GM23338 (cell line): Measurements from ENCODE around the gene SPATA2L. TPM values are rescaled to one million over a fixed set of nuclear protein-coding genes. Genes with fewer than 3 reads are reported as not detected.
A peak's percentile ranks its signal among the peaks of the same experiment; 100 is the strongest.

ENCODE experiments used
- ATAC-seq: fragments of 200-7000 bp; cut with Tn5 transposase; 3 replicates; pipeline ENCODE4 v1.9.1; 2020
- DNase-seq: peaks from one replicate; pipeline ENCODE4 v3.0.0-alpha.2; 2015; ENCODE audit warnings: low spot score
- H2AFZ ChIP-seq: fragments of 200-600 bp; sonication (generic); 2 replicates; pipeline ENCODE4 v1.8.0; 2016; ENCODE audit warnings: antibody characterized with exemption, mild to moderate bottlenecking, moderate library complexity
- H3F3A ChIP-seq: fragments of 200-600 bp; sonication (generic); replicated peaks from 2 replicates; pipeline ENCODE4 v1.8.0; 2017; ENCODE audit warnings: antibody characterized with exemption, mixed run types, low read depth
- H3K27ac ChIP-seq: fragments of 200-600 bp; sonication (generic); 2 replicates; pipeline ENCODE4 v1.6.1; 2016; ENCODE audit warnings: low read depth
- H3K27me3 ChIP-seq: fragments of 200-600 bp; sonication (generic); 2 replicates; pipeline ENCODE4 v1.8.0; 2016; ENCODE audit warnings: mild to moderate bottlenecking, mixed run types, moderate library complexity; ENCODE audit not compliant: insufficient read depth
- H3K36me3 ChIP-seq: fragments of 200-600 bp; sonication (generic); 2 replicates; pipeline ENCODE4 v1.8.0; 2016; ENCODE audit warnings: mild to moderate bottlenecking; ENCODE audit not compliant: insufficient read depth
- H3K4me1 ChIP-seq: fragments of 200-600 bp; sonication (generic); 2 replicates; pipeline ENCODE4 v1.8.0; 2016; ENCODE audit warnings: mild to moderate bottlenecking, moderate library complexity; ENCODE audit not compliant: insufficient read depth
- H3K4me2 ChIP-seq: fragments of 200-600 bp; sonication (generic); 2 replicates; pipeline ENCODE4 v1.7.1; 2017; ENCODE audit warnings: mixed run types
- H3K4me3 ChIP-seq: fragments of 200-600 bp; sonication (generic); 2 replicates; pipeline ENCODE4 v1.6.1; 2016; ENCODE audit warnings: mixed run types
- H3K79me2 ChIP-seq: fragments of 200-600 bp; sonication (generic); replicated peaks from 2 replicates; pipeline ENCODE4 v1.8.0; 2017; ENCODE audit warnings: mild to moderate bottlenecking; ENCODE audit not compliant: insufficient read depth
- H3K9me2 ChIP-seq: fragments of 200-600 bp; sonication (generic); 2 replicates; pipeline ENCODE4 v1.8.0; 2017; ENCODE audit not compliant: insufficient read depth
- H4K20me1 ChIP-seq: fragments of 200-600 bp; sonication (generic); replicated peaks from 2 replicates; pipeline ENCODE4 v1.8.0; 2017; ENCODE audit warnings: mild to moderate bottlenecking; ENCODE audit not compliant: insufficient read depth
- H3K27ac Mint-ChIP-seq: 2 replicates; pipeline ENCODE4 v1.8.0; 2020; ENCODE audit warnings: inconsistent platforms, mild to moderate bottlenecking, moderate library complexity, mixed read lengths
- H3K27me3 Mint-ChIP-seq: 3 replicates; pipeline ENCODE4 v1.8.0; 2022; ENCODE audit warnings: low read depth, mild to moderate bottlenecking, moderate library complexity, mixed read lengths, inconsistent platforms; ENCODE audit not compliant: insufficient read depth, poor library complexity
- H3K36me3 Mint-ChIP-seq: 3 replicates; pipeline ENCODE4 v1.8.0; 2021; ENCODE audit warnings: low read depth, mild to moderate bottlenecking, inconsistent platforms, moderate library complexity, mixed read lengths
- H3K4me1 Mint-ChIP-seq: 3 replicates; pipeline ENCODE4 v1.8.0; 2020; ENCODE audit warnings: mild to moderate bottlenecking, inconsistent platforms, mixed read lengths
- H3K4me3 Mint-ChIP-seq: 3 replicates; pipeline ENCODE4 v1.8.0; 2021; ENCODE audit warnings: moderate library complexity, mild to moderate bottlenecking, inconsistent platforms, mixed read lengths
- H3K9me3 Mint-ChIP-seq: 3 replicates; pipeline ENCODE4 v1.8.0; 2020; ENCODE audit warnings: moderate library complexity, mild to moderate bottlenecking, inconsistent platforms, mixed read lengths
- CREB1 ChIP-seq: fragments of 250-450 bp; sonication (Bioruptor Pico); IDR thresholded peaks from 2 replicates; pipeline ENCODE4 v1.5.0; 2020; ENCODE audit warnings: low read depth, mild to moderate bottlenecking, moderate library complexity
- CTCF ChIP-seq, 2 experiments: fragments of 200-600 bp in 1 of 2; sonication (generic) in 1 of 2; conservative IDR thresholded peaks; 2 replicates each; pipeline versions ENCODE4 v1.5.1 to v1.6.1; 2016 to 2017; ENCODE audit warnings: antibody characterized with exemption in 2 of 2, low read depth in 2 of 2, mild to moderate bottlenecking in 2 of 2, moderate library complexity in 1 of 2
- ETS1 ChIP-seq: IDR thresholded peaks from 2 replicates; pipeline ENCODE4 v1.6.1; 2016; ENCODE audit warnings: antibody characterized with exemption
- EZH2 ChIP-seq: fragments of 200-600 bp; sonication (generic); IDR thresholded peaks from one replicate; pipeline ENCODE4 v1.8.0; 2017; ENCODE audit warnings: antibody characterized with exemption, mild to moderate bottlenecking, low read depth; ENCODE audit not compliant: unreplicated experiment
- EZH2phosphoT487 ChIP-seq: fragments of 200-600 bp; sonication (generic); IDR thresholded peaks from one replicate; pipeline ENCODE4 v1.8.1; 2018; ENCODE audit warnings: antibody characterized with exemption; ENCODE audit not compliant: unreplicated experiment
- JUNB ChIP-seq: IDR thresholded peaks from one replicate; pipeline ENCODE4 v1.6.1; 2016; ENCODE audit warnings: antibody characterized with exemption; ENCODE audit not compliant: unreplicated experiment
- NANOG ChIP-seq: IDR thresholded peaks from 2 replicates; pipeline ENCODE4 v1.6.1; 2016; ENCODE audit warnings: antibody characterized with exemption, borderline replicate concordance
- POLR2AphosphoS5 ChIP-seq: IDR thresholded peaks from 2 replicates; pipeline ENCODE4 v1.6.1; 2016; ENCODE audit warnings: antibody characterized with exemption, low read depth
- REST ChIP-seq: IDR thresholded peaks from one replicate; pipeline ENCODE4 v1.6.1; 2018; ENCODE audit warnings: antibody characterized with exemption; ENCODE audit not compliant: unreplicated experiment
- STAT1 ChIP-seq: IDR thresholded peaks from one replicate; pipeline ENCODE4 v1.6.1; 2016; ENCODE audit warnings: antibody characterized with exemption; ENCODE audit not compliant: unreplicated experiment
- ZNF114 ChIP-seq: fragments of 250-450 bp; sonication (Bioruptor Pico); IDR thresholded peaks from 2 replicates; pipeline ENCODE4 v1.5.0; 2020; ENCODE audit warnings: mild to moderate bottlenecking, moderate library complexity
- ZNF331 ChIP-seq: fragments of 250-450 bp; sonication (Bioruptor Pico); IDR thresholded peaks from 2 replicates; pipeline ENCODE4 v1.5.0; 2020; ENCODE audit warnings: low read depth, mild to moderate bottlenecking, moderate library complexity
- ZNF462 ChIP-seq: fragments of 250-450 bp; sonication (Bioruptor Pico); IDR thresholded peaks from 2 replicates; pipeline ENCODE4 v1.5.0; 2020; ENCODE audit warnings: mild to moderate bottlenecking, moderate library complexity
- polyA plus RNA-seq: library from polyadenylated mRNA; unstranded; fragments of >200 nt; fragmentation: Nextera tagmentation; extraction: Ambion mirVana; gene quantifications from 2 replicates; pipeline ENCODE4 v1.2.1, GENCODE V29; 2016
- total RNA-seq: library from RNA; depleted of rRNA; stranded (reverse); fragments of >200 nt; shearing (Covaris generic); gene quantifications from 2 replicates; pipeline ENCODE4 v1.2.3, GENCODE V29; 2014

The SPATA2L gene
- total and polyA plus RNA-seq, 2 experiments from 2014 or later: 6.9 to 26.2 TPM

- Mint-ChIP-seq H3K4me1 (peaks cover 6% of the 10 kb centered on the region; the same call in 2 of the 3 replicates), H3K27me3 (peaks cover 35% of the 10 kb centered on the region), H3K4me3 (peak overlapping the region; percentile 70), H3K36me3 (peaks cover 6% of the 10 kb centered on the region), H3K9me3 (no peaks in the 10 kb centered on the region), H3K27ac (no peak overlapping the region)
- Histone ChIP-seq H2AFZ (peak overlapping the region; percentile 80; the same call in 1 of the 2 replicates), H4K20me1 (peaks cover 4% of the 10 kb centered on the region), H3K36me3 (no peaks in the 10 kb centered on the region), H3F3A (peaks cover 14% of the 10 kb centered on the region; the same call in 1 of the 2 replicates), H3K9me2 (no peaks in the 10 kb centered on the region), H3K4me3 (peak overlapping the region; percentile 77), H3K27me3 (peaks cover 23% of the 10 kb centered on the region; the same call in 1 of the 2 replicates), H3K4me2 (peak overlapping the region; percentile 97), H3K79me2 (no peaks in the 10 kb centered on the region), H3K27ac (no peak overlapping the region), H3K4me1 (peaks cover 7% of the 10 kb centered on the region; the same call in 1 of the 2 replicates)
- ATAC-seq (peak; percentile 54), DNase-seq (peak; percentile 81)
- TF ChIP-seq POLR2AphosphoS5 (no peak), CREB1 (CRISPR knock-in tag) (0 out of 2 replicates have a peak, but pooled peaks have one; percentile 10), CTCF (conservative IDR thresholded peaks at IDR 0.05; ENCODE audit: low read depth in 2 of 2) (peak in 1 of 2 experiments; percentile 52; a peak in 2 of 4 replicates), ZNF462 (CRISPR knock-in tag) (no peak), ETS1 (peak; percentile 17; the same call in 1 of the 2 replicates), JUNB (no peak), ZNF331 (CRISPR knock-in tag) (no peak), EZH2phosphoT487 (no peak), ZNF114 (CRISPR knock-in tag) (no peak), STAT1 (no peak), REST (no peak), NANOG (no peak), EZH2 (no peak)
These were observed 668 bp downstream of the SPATA2L start for GRCh38 chr16:89700649-89701424.
